PC-3 (cell line): ENCODE measurements around the gene BAX. TPM values are rescaled to one million over a fixed set of nuclear protein-coding genes. Genes with fewer than 3 reads are reported as not detected.

Experiments
- ATAC-seq: fragments of 200-7000 bp; cut with Tn5 transposase; 2 replicates; pipeline ENCODE4 v1.9.1; 2020; ENCODE audit warnings: mild to moderate bottlenecking, moderate library complexity
- BruUV-seq: library from RNA; stranded (reverse); fragments of 400-500 nt; replicated peaks from 2 replicates; lab custom pipeline; 2021; lab: Mats Ljungman, UMichigan
- CTCF ChIA-PET: fragments of 300-600 bp; sonication (Branson Sonifier 250); formaldehyde crosslinking; loops from one replicate; lab custom pipeline; 2022; ENCODE audit warnings: antibody characterized with exemption; lab: Charles Lee
- POLR2A ChIA-PET: fragments of 300-600 bp; sonication (Branson Sonifier 250); formaldehyde crosslinking; loops from one replicate; lab custom pipeline; 2022; ENCODE audit warnings: antibody characterized with exemption; ENCODE audit not compliant: unreplicated experiment; lab: Charles Lee
- DNase-seq: peaks from one replicate; pipeline ENCODE4 v3.0.0-alpha.2; 2015
- H2AFZ ChIP-seq: fragments of 300-600 bp; sonication (generic); 2 replicates; pipeline ENCODE4 v1.6.0; 2016; ENCODE audit warnings: antibody characterized with exemption, low read length
- H3F3A ChIP-seq: fragments of 300-600 bp; sonication (generic); one replicate; pipeline ENCODE4 v1.6.0; 2017; ENCODE audit warnings: antibody characterized with exemption, low read length, control low read depth, mild to moderate bottlenecking; ENCODE audit not compliant: unreplicated experiment
- H3K27ac ChIP-seq: fragments of 300-600 bp; sonication (generic); 2 replicates; pipeline ENCODE4 v1.5.1; 2016; ENCODE audit warnings: mild to moderate bottlenecking, low read length
- H3K27me3 ChIP-seq: fragments of 300-600 bp; sonication (generic); 2 replicates; pipeline ENCODE4 v1.6.1; 2016; ENCODE audit warnings: low read length, mixed read lengths
- H3K36me3 ChIP-seq: fragments of 300-600 bp; sonication (generic); 2 replicates; pipeline ENCODE4 v1.6.1; 2016; ENCODE audit warnings: low read depth, mixed run types, low read length, mixed read lengths
- H3K4me1 ChIP-seq: fragments of 300-600 bp; sonication (generic); 2 replicates; pipeline ENCODE4 v1.5.1; 2016; ENCODE audit warnings: low read length; ENCODE audit not compliant: insufficient read depth
- H3K4me2 ChIP-seq: fragments of 300-600 bp; sonication (generic); 2 replicates; pipeline ENCODE4 v1.6.0; 2016; ENCODE audit warnings: low read length
- H3K4me3 ChIP-seq: fragments of 300-600 bp; sonication (generic); 2 replicates; pipeline ENCODE4 v1.5.1; 2016; ENCODE audit warnings: mild to moderate bottlenecking, low read length, mixed read lengths
- H3K79me2 ChIP-seq: fragments of 300-600 bp; sonication (generic); 2 replicates; pipeline ENCODE4 v1.6.1; 2017; ENCODE audit warnings: low read length, mixed read lengths
- H3K9ac ChIP-seq: fragments of 300-600 bp; sonication (generic); 2 replicates; pipeline ENCODE4 v1.6.0; 2016; ENCODE audit warnings: mild to moderate bottlenecking, low read length
- H3K9me2 ChIP-seq: fragments of 300-600 bp; sonication (generic); replicated peaks from 2 replicates; pipeline ENCODE4 v1.6.1; 2016; ENCODE audit warnings: mixed run types, low read length, mixed read lengths
- H3K9me3 ChIP-seq: fragments of 300-600 bp; sonication (generic); 2 replicates; pipeline ENCODE4 v1.6.1; 2016; ENCODE audit warnings: low read length, mixed read lengths
- H4K20me1 ChIP-seq: fragments of 300-600 bp; sonication (generic); 2 replicates; pipeline ENCODE4 v1.6.1; 2016; ENCODE audit warnings: low read length, mixed read lengths
- CTCF ChIP-seq: fragments of 300-600 bp; sonication (generic); conservative IDR thresholded peaks from 2 replicates; pipeline ENCODE4 v1.5.1; 2017; ENCODE audit warnings: antibody characterized with exemption, low read depth, mild to moderate bottlenecking, low read length
- EZH2 ChIP-seq: fragments of 300-600 bp; sonication (generic); IDR thresholded peaks from one replicate; pipeline ENCODE4 v1.6.1; 2017; ENCODE audit warnings: antibody characterized with exemption, mild to moderate bottlenecking, low read length; ENCODE audit not compliant: unreplicated experiment
- EZH2phosphoT487 ChIP-seq: fragments of 300-600 bp; sonication (generic); IDR thresholded peaks from 2 replicates; pipeline ENCODE4 v1.6.1; 2018; ENCODE audit warnings: mild to moderate bottlenecking, antibody characterized with exemption, low read length, borderline replicate concordance
- intact Hi-C: fragments of 100-400 bp; cut with micrococcal nuclease; formaldehyde crosslinking; loops from 2 replicates; pipeline ENCODE4 v1.9.0; 2023
- total RNA-seq: library from RNA; depleted of rRNA; stranded (reverse); fragments of >200 nt; gene quantifications from 2 replicates; pipeline ENCODE4 v1.2.3, GENCODE V29; 2014

The BAX gene
- total RNA-seq, 1 experiment from 2014 or later, result 44.8 TPM

GRCh38 chr19:48947258-48947542 is 7.5 kb upstream of the BAX start:
- CTCF ChIA-PET, result no interaction called here
- intact Hi-C loops, result no loop called here
- TF ChIP-seq EZH2 (no peak), EZH2phosphoT487 (no peak), CTCF (no peak)
- H3K36me3 ChIP-seq, result no peaks in the 10 kb centered on the region
- no peak overlapping the region for H3K9ac ChIP-seq
- H3K9me2 ChIP-seq, result no peaks in the 10 kb centered on the region
- no peak overlapping the region for H2AFZ ChIP-seq
- H3K9me3 ChIP-seq, result no peaks in the 10 kb centered on the region
- H3K4me1 ChIP-seq, result no peaks in the 10 kb centered on the region
- BruUV-seq, result no TSS peak
- no peak for DNase-seq
- no peaks in the 10 kb centered on the region for H3F3A ChIP-seq
- POLR2A ChIA-PET, result no interaction called here
- H3K4me3 ChIP-seq, result no peak overlapping the region
- no peaks in the 10 kb centered on the region for H4K20me1 ChIP-seq
- ATAC-seq, result no peak
- H3K79me2 ChIP-seq, result no peaks in the 10 kb centered on the region
- H3K27me3 ChIP-seq, result no peaks in the 10 kb centered on the region
- no peak overlapping the region for H3K27ac ChIP-seq
- no peak overlapping the region for H3K4me2 ChIP-seq

GRCh38 chr19:48950159-48950558 is 4.5 kb upstream of the BAX start:
- H3K36me3 ChIP-seq, result no peaks in the 10 kb centered on the region
- intact Hi-C loops, result no loop called here
- BruUV-seq, result no TSS peak
- DNase-seq (no peak), ATAC-seq (no peak)
- no peaks in the 10 kb centered on the region for H3F3A ChIP-seq
- H3K79me2 ChIP-seq, result peaks cover 4% of the 10 kb centered on the region
- H3K27ac ChIP-seq, result no peak overlapping the region
- ChIA-PET CTCF (no interaction called here), POLR2A (interaction anchor here (0.7 kb wide), 1 partner anchor 43 kb away, joined by 3 read pairs; the partner anchor contains the start of gene RUVBL2)
- no peak overlapping the region for H3K4me3 ChIP-seq
- H4K20me1 ChIP-seq, result no peaks in the 10 kb centered on the region
- no peaks in the 10 kb centered on the region for H3K9me2 ChIP-seq
- no peak overlapping the region for H2AFZ ChIP-seq
- H3K4me2 ChIP-seq, result no peak overlapping the region
- no peaks in the 10 kb centered on the region for H3K4me1 ChIP-seq
- TF ChIP-seq EZH2phosphoT487 (no peak), CTCF (no peak), EZH2 (no peak)
- H3K27me3 ChIP-seq, result no peaks in the 10 kb centered on the region
- no peak overlapping the region for H3K9ac ChIP-seq
- no peaks in the 10 kb centered on the region for H3K9me3 ChIP-seq

GRCh38 chr19:48950830-48951519 is 3.7 kb upstream of the BAX start:
- Histone ChIP-seq H3K27ac (no peak overlapping the region), H3K79me2 (peaks cover 11% of the 10 kb centered on the region), H3K4me1 (peaks cover 4% of the 10 kb centered on the region; the same call in 1 of the 2 replicates), H2AFZ (no peak overlapping the region), H3K36me3 (no peaks in the 10 kb centered on the region), H4K20me1 (no peaks in the 10 kb centered on the region), H3K9me2 (no peaks in the 10 kb centered on the region), H3K4me2 (no peak overlapping the region), H3K9ac (no peak overlapping the region), H3K9me3 (no peaks in the 10 kb centered on the region), H3F3A (no peaks in the 10 kb centered on the region), H3K27me3 (no peaks in the 10 kb centered on the region), H3K4me3 (no peak overlapping the region)
- ATAC-seq (0 out of 2 replicates have a peak, but pooled peaks have one; percentile 24), DNase-seq (peak; percentile 14)
- POLR2A ChIA-PET, result interaction anchor here (0.7 kb wide), 1 partner anchor 42 kb away, joined by 3 read pairs; the partner anchor contains the start of gene RUVBL2
- CTCF ChIA-PET, result no interaction called here
- TF ChIP-seq CTCF, result no peak
- TF ChIP-seq EZH2, result no peak
- no peak for TF ChIP-seq EZH2phosphoT487
- intact Hi-C loops, result no loop called here
- no TSS peak for BruUV-seq
